ENCODE measurements around the gene TST.

TST gene

GRCh38 chr22:36966851-36967540, 52.3 kb downstream of the TST start:
- Histone ChIP-seq H3K9me3 (ENCODE audit: control insufficient read depth, low read depth, low read length) (no peaks in the 10 kb centered on the region), H3K9ac (ENCODE audit: low read length) (no peak overlapping the region), H3K27me3 (ENCODE audit: control insufficient read depth, insufficient read depth, low read length) (no peaks in the 10 kb centered on the region), H3K36me3 (ENCODE audit: control insufficient read depth, low read depth, low read length) (no peaks in the 10 kb centered on the region), H3K27ac (ENCODE audit: low read length) (no peak overlapping the region), H3K4me3 (ENCODE audit: low read length) (no peak overlapping the region), H3K4me1 (ENCODE audit: control insufficient read depth, low read depth, low read length) (peaks cover 2% of the 10 kb centered on the region)

- Histone ChIP-seq H3K36me3 (ENCODE audit: control insufficient read depth, low read depth, low read length) (no peaks in the 10 kb centered on the region), H3K9ac (ENCODE audit: low read length) (no peak overlapping the region), H3K27me3 (ENCODE audit: control insufficient read depth, insufficient read depth, low read length) (no peaks in the 10 kb centered on the region), H3K4me3 (ENCODE audit: low read length) (no peak overlapping the region), H3K9me3 (ENCODE audit: control insufficient read depth, low read depth, low read length) (no peaks in the 10 kb centered on the region), H3K4me1 (ENCODE audit: control insufficient read depth, low read depth, low read length) (peaks cover 9% of the 10 kb centered on the region), H3K27ac (ENCODE audit: low read length) (no peak overlapping the region)
Measured at GRCh38 chr22:36965696-36966095, 53.6 kb downstream of the TST start.

GRCh38 chr22:36964106-36964505, 55.1 kb downstream of the TST start:
- no peaks in the 10 kb centered on the region for H3K27me3 ChIP-seq (ENCODE audit: control insufficient read depth, insufficient read depth, low read length)
- no peak overlapping the region for H3K4me3 ChIP-seq (ENCODE audit: low read length)
- no peaks in the 10 kb centered on the region for H3K9me3 ChIP-seq (ENCODE audit: control insufficient read depth, low read depth, low read length)
- H3K36me3 ChIP-seq (ENCODE audit: control insufficient read depth, low read depth, low read length) = no peaks in the 10 kb centered on the region
- H3K9ac ChIP-seq (ENCODE audit: low read length) = no peak overlapping the region
- H3K4me1 ChIP-seq (ENCODE audit: control insufficient read depth, low read depth, low read length) = peaks cover 9% of the 10 kb centered on the region
- no peak overlapping the region for H3K27ac ChIP-seq (ENCODE audit: low read length)

GRCh38 chr22:36963302-36963701, 55.9 kb downstream of the TST start:
- Histone ChIP-seq H3K9ac (ENCODE audit: low read length) (no peak overlapping the region), H3K4me3 (ENCODE audit: low read length) (no peak overlapping the region), H3K9me3 (ENCODE audit: control insufficient read depth, low read depth, low read length) (no peaks in the 10 kb centered on the region), H3K27me3 (ENCODE audit: control insufficient read depth, insufficient read depth, low read length) (no peaks in the 10 kb centered on the region), H3K27ac (ENCODE audit: low read length) (no peak overlapping the region), H3K36me3 (ENCODE audit: control insufficient read depth, low read depth, low read length) (no peaks in the 10 kb centered on the region), H3K4me1 (ENCODE audit: control insufficient read depth, low read depth, low read length) (peaks cover 9% of the 10 kb centered on the region)

- Histone ChIP-seq H3K9me3 (ENCODE audit: control insufficient read depth, low read depth, low read length) (no peaks in the 10 kb centered on the region), H3K27ac (ENCODE audit: low read length) (no peak overlapping the region), H3K27me3 (ENCODE audit: control insufficient read depth, insufficient read depth, low read length) (no peaks in the 10 kb centered on the region), H3K9ac (ENCODE audit: low read length) (no peak overlapping the region), H3K4me3 (ENCODE audit: low read length) (peak overlapping the region; percentile 10), H3K36me3 (ENCODE audit: control insufficient read depth, low read depth, low read length) (no peaks in the 10 kb centered on the region), H3K4me1 (ENCODE audit: control insufficient read depth, low read depth, low read length) (peaks cover 9% of the 10 kb centered on the region)
Measured at GRCh38 chr22:36961626-36962025, 57.6 kb downstream of the TST start.
